Natural killer cell (primary cell): Measurements from ENCODE around the gene ISX. TPM values are rescaled to one million over a fixed set of nuclear protein-coding genes. Genes with fewer than 3 reads are reported as not detected.

Experiments
- ATAC-seq, 3 donors: fragments of 150-1000 bp in 2 of 3; fragments of 200-7000 bp in 1 of 3; cut with Tn5 transposase; 1 replicate in 1 of 3; 2 replicates in 2 of 3; pipeline ENCODE4 v1.10.0; 2021; ENCODE audit warnings: mild to moderate bottlenecking in 2 of 3, moderate library complexity in 2 of 3
- DNase-seq, 2 donors: peaks; one replicate each; pipeline versions ENCODE4 v3.0.0 to v3.0.0-alpha.2; 2013 to 2021; ENCODE audit warnings: mixed read lengths in 1 of 2
- H3K27ac ChIP-seq: one replicate; pipeline ENCODE4 v1.5.1; 2013; ENCODE audit warnings: mild to moderate bottlenecking, low read length
- H3K27me3 ChIP-seq: one replicate; pipeline ENCODE4 v1.6.1; 2013; ENCODE audit warnings: low read length; ENCODE audit not compliant: control insufficient read depth, insufficient read depth
- H3K36me3 ChIP-seq: one replicate; pipeline ENCODE4 v1.6.1; 2013; ENCODE audit warnings: low read length; ENCODE audit not compliant: control insufficient read depth, insufficient read depth
- H3K4me1 ChIP-seq: one replicate; pipeline ENCODE4 v1.6.1; 2013; ENCODE audit warnings: low read length; ENCODE audit not compliant: control insufficient read depth, insufficient read depth
- H3K4me3 ChIP-seq: one replicate; pipeline ENCODE4 v1.5.1; 2013; ENCODE audit warnings: low read length
- H3K9me3 ChIP-seq: one replicate; pipeline ENCODE4 v1.6.1; 2013; ENCODE audit warnings: low read length; ENCODE audit not compliant: control insufficient read depth, insufficient read depth
- H3K27ac Mint-ChIP-seq, 2 donors: one replicate each; pipeline ENCODE4 v1.8.0; 2022; ENCODE audit warnings: mild to moderate bottlenecking in 2 of 2, mixed read lengths in 2 of 2, moderate library complexity in 1 of 2
- H3K27me3 Mint-ChIP-seq, 2 donors: one replicate each; pipeline ENCODE4 v1.8.0; 2022; ENCODE audit warnings: low read depth in 2 of 2, mixed read lengths in 2 of 2
- H3K36me3 Mint-ChIP-seq: one replicate; pipeline ENCODE4 v1.8.0; 2022; ENCODE audit warnings: mixed read lengths
- H3K4me1 Mint-ChIP-seq, 2 donors: one replicate each; pipeline ENCODE4 v1.8.0; 2022; ENCODE audit warnings: mixed read lengths in 2 of 2
- H3K4me3 Mint-ChIP-seq: one replicate; pipeline ENCODE4 v1.8.0; 2022; ENCODE audit warnings: mild to moderate bottlenecking, moderate library complexity, mixed read lengths
- H3K9me3 Mint-ChIP-seq, 2 donors: one replicate each; pipeline ENCODE4 v1.8.0; 2022; ENCODE audit warnings: mixed read lengths in 2 of 2
- CTCF ChIP-seq: fragments of 200-600 bp; IDR thresholded peaks from one replicate; pipeline ENCODE4 v1.8.0; 2022; ENCODE audit warnings: antibody characterized with exemption
- WGBS: methylation state at CpG from one replicate; pipeline ENCODE4 v1.1.7; 2013; ENCODE audit warnings: missing lambda C conversion rate; ENCODE audit not compliant: insufficient coverage; 5-methylcytosine and 5-hydroxymethylcytosine counted together
- intact Hi-C: fragments of 100-400 bp; cut with micrococcal nuclease; formaldehyde crosslinking; loops from one replicate; pipeline ENCODE4 v1.14.2; 2022
- total RNA-seq, 4 donors: library from RNA; stranded (reverse); fragments of 120-200 nt in 1 of 4; gene quantifications; one replicate each; pipeline versions ENCODE4 v1.2.3 to v1.2.4, GENCODE V29; 2013 to 2022

ISX gene
- total RNA-seq, 3 donors from 2014 or later (not counting 1 experiment from before 2014, with no cell fraction given): not detected

- no peaks in the 10 kb centered on the region for H3K9me3 Mint-ChIP-seq
- ATAC-seq (no peak), DNase-seq (no peak)
- intact Hi-C loops: no loop called here
- H3K4me3 ChIP-seq: no peak overlapping the region
- H3K27ac ChIP-seq: no peak overlapping the region
- H3K27me3 Mint-ChIP-seq: no peaks in the 10 kb centered on the region
- H3K36me3 Mint-ChIP-seq: no peaks in the 10 kb centered on the region
- H3K9me3 ChIP-seq: no peaks in the 10 kb centered on the region
- H3K4me1 Mint-ChIP-seq: no peaks in the 10 kb centered on the region
- H3K4me3 Mint-ChIP-seq: no peak overlapping the region
- H3K27me3 ChIP-seq: no peaks in the 10 kb centered on the region
- 72% methylated on average over 7 of the region's 7 CpGs for WGBS
- H3K4me1 ChIP-seq: no peaks in the 10 kb centered on the region
- H3K27ac Mint-ChIP-seq: no peak overlapping the region
- H3K36me3 ChIP-seq: no peaks in the 10 kb centered on the region
- TF ChIP-seq CTCF: no peak
Observed at GRCh38 chr22:35116269-35116668, 50.3 kb downstream of the ISX start.

- intact Hi-C loops: no loop called here
- Histone ChIP-seq H3K9me3 (no peaks in the 10 kb centered on the region), H3K4me3 (no peak overlapping the region), H3K27me3 (no peaks in the 10 kb centered on the region), H3K36me3 (no peaks in the 10 kb centered on the region), H3K27ac (no peak overlapping the region), H3K4me1 (no peaks in the 10 kb centered on the region)
- ATAC-seq: no peak
- Mint-ChIP-seq H3K36me3 (no peaks in the 10 kb centered on the region), H3K9me3 (no peaks in the 10 kb centered on the region), H3K27ac (no peak overlapping the region), H3K27me3 (no peaks in the 10 kb centered on the region), H3K4me3 (no peak overlapping the region), H3K4me1 (no peaks in the 10 kb centered on the region)
- 66% methylated on average over 9 of the region's 9 CpGs for WGBS
- no peak for DNase-seq
- TF ChIP-seq CTCF: no peak
Observed at GRCh38 chr22:35116817-35117216, 50.9 kb downstream of the ISX start.

GRCh38 chr22:35119494-35119893, 53.5 kb downstream of the ISX start:
- no peaks in the 10 kb centered on the region for H3K36me3 ChIP-seq
- H3K4me1 ChIP-seq: no peaks in the 10 kb centered on the region
- H3K4me3 ChIP-seq: no peak overlapping the region
- Mint-ChIP-seq H3K4me1 (no peaks in the 10 kb centered on the region), H3K27me3 (no peaks in the 10 kb centered on the region), H3K4me3 (no peak overlapping the region), H3K9me3 (no peaks in the 10 kb centered on the region), H3K36me3 (no peaks in the 10 kb centered on the region), H3K27ac (no peak overlapping the region)
- no peak for DNase-seq
- no peaks in the 10 kb centered on the region for H3K9me3 ChIP-seq
- intact Hi-C loops: no loop called here
- no peak for ATAC-seq
- no peak overlapping the region for H3K27ac ChIP-seq
- no peaks in the 10 kb centered on the region for H3K27me3 ChIP-seq
- no peak for TF ChIP-seq CTCF

GRCh38 chr22:35124691-35125219, 58.8 kb downstream of the ISX start:
- no peaks in the 10 kb centered on the region for H3K27me3 ChIP-seq
- no peak for ATAC-seq
- Mint-ChIP-seq H3K9me3 (no peaks in the 10 kb centered on the region), H3K27me3 (peaks cover 13 to 19% of the 10 kb centered on the region in 2 donors), H3K27ac (no peak overlapping the region), H3K4me3 (no peak overlapping the region), H3K4me1 (no peaks in the 10 kb centered on the region), H3K36me3 (no peaks in the 10 kb centered on the region)
- H3K9me3 ChIP-seq: no peaks in the 10 kb centered on the region
- TF ChIP-seq CTCF: no peak
- no peak for DNase-seq
- H3K27ac ChIP-seq: no peak overlapping the region
- WGBS: 60% methylated on average over 3 of the region's 3 CpGs
- no peak overlapping the region for H3K4me3 ChIP-seq
- intact Hi-C loops: no loop called here
- H3K36me3 ChIP-seq: no peaks in the 10 kb centered on the region
- H3K4me1 ChIP-seq: no peaks in the 10 kb centered on the region
